Muscle layer of duodenum (tissue), 2 donors: ENCODE data around the gene MKLN1.

Source experiments
- H3K27ac ChIP-seq: one replicate; pipeline ENCODE4 v1.7.0; 2013; ENCODE audit warnings: mild to moderate bottlenecking, low read length
- H3K27me3 ChIP-seq: one replicate; pipeline ENCODE4 v1.7.0; 2013; ENCODE audit warnings: low read depth, mild to moderate bottlenecking, control low read depth, low read length
- H3K36me3 ChIP-seq, 2 donors: one replicate each; pipeline ENCODE4 v1.7.0; 2013; ENCODE audit warnings: low read length in 2 of 2, control low read depth in 1 of 2, mild to moderate bottlenecking in 1 of 2; ENCODE audit not compliant: insufficient read depth in 2 of 2, control insufficient read depth in 1 of 2
- H3K4me1 ChIP-seq, 2 donors: one replicate each; pipeline ENCODE4 v1.7.0; 2013; ENCODE audit warnings: low read length in 2 of 2, mild to moderate bottlenecking in 2 of 2, control low read depth in 1 of 2, moderate library complexity in 1 of 2; ENCODE audit not compliant: insufficient read depth in 2 of 2, control insufficient read depth in 1 of 2
- H3K4me3 ChIP-seq, 2 donors: one replicate each; pipeline ENCODE4 v1.7.0; 2013; ENCODE audit warnings: low read length in 2 of 2, low read depth in 1 of 2, mild to moderate bottlenecking in 1 of 2
- H3K9me3 ChIP-seq, 2 donors: one replicate each; pipeline ENCODE4 v1.7.0; 2013; ENCODE audit warnings: low read length in 2 of 2, control low read depth in 1 of 2, mild to moderate bottlenecking in 1 of 2; ENCODE audit not compliant: control insufficient read depth in 1 of 2
- donor health status: healthy.

The MKLN1 gene

DNA sequence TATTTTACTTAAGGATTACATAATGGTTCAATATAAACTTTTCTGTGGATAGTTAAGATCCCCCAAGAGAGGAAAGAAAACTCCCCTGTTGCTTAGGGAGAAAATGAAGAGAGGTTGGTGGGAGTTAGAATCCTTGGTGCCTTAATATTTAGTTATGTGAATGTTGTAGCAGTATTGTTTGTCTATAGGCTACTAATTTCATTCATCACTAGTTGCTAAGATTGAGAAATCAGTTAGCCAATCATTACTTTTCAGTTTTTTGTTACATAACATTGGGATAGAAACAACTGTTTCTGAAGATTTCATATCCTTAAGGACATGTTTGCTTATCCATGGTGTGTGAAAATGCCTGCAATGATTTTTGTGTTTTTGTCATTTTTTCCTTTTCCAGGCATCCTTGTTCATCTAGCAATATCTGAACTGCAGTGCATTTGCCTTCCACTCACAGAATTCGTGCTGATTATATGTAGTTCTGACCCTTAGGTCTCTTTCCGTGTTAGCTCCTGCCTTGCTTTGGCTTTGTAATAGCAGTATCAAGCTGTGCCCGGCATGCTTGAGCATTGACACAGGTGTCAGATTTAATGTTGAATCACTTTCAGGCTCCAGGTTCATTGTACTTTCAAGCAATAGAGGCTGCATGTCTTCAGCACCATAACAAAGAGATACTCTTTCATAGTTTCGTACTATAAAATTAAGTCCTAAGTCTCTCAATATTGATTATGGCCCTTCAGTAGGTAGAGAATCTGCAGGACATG is 143.8 kb downstream of the MKLN1 start:
- Histone ChIP-seq H3K27me3 (no peaks in the 10 kb centered on the region), H3K4me1 (no peaks in the 10 kb centered on the region), H3K4me3 (no peak overlapping the region), H3K9me3 (peaks cover 0 to 3% of the 10 kb centered on the region in 2 donors), H3K27ac (no peak overlapping the region), H3K36me3 (peaks cover 42 to 52% of the 10 kb centered on the region in 2 donors)

DNA sequence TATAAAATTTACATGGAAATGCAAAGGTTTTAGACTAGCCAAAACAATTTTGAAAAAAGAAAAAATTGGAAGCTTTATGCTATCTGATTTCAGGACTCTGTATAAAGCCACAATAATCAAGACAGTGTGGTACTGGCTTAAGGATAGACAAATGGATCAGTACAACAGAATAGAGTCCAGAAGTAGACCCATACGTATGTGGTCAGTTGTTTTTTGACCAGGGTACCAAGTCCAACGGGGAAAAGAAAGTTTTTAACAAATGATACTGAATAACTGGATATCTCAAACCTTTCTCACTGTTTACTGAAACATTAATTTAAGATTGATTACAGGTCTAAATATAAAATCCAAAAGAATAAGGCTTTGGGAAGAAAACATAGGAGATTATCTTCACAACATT is 149.1 kb downstream of the MKLN1 start:
- peaks cover 5 to 21% of the 10 kb centered on the region in 2 donors for H3K36me3 ChIP-seq
- no peaks in the 10 kb centered on the region for H3K27me3 ChIP-seq
- no peak overlapping the region for H3K4me3 ChIP-seq
- peaks cover 0 to 3% of the 10 kb centered on the region in 2 donors for H3K9me3 ChIP-seq
- peaks cover 0 to 5% of the 10 kb centered on the region in 2 donors for H3K4me1 ChIP-seq
- no peak overlapping the region for H3K27ac ChIP-seq

DNA sequence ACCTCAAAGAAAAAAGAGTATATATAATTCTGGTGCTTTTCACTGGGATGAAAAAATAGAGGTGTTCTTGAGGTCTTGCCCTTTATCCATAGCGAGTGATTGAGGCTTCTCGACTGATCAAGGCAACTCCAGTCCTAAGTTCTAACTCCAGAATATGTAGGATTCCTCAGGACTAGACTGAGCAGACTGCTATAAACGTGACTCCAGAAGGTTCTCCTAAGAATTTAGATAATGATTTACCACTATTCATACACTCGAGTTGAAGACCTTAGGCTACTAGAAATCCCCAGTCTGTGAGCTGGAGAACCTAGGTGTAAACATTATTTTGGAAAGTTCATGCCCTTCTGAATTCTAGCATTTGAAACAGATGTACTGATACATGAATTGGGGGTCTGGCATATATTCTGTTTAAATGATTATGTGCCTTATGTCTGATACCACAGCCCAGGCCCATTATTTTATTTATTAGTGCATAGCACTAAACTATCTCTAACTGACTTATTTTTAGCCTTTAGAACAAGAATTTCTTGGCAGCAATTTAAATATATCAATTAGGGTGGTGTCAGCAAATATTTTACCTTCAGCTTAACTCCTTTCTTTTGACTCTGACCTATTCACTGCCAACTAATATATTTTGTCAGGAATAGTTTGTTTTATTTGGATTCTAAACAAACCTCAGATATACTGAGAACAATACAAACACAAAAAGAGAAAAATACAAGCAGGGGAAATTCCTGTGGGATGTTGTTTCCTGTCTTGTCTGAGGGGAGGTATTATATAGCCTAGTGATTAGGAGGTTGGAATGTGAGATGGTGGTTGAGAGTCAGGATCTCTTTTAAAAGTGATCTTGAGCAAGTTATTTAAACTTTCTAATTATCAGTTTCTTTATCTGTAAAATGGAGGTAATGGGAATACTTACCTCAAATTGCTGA is 153.0 kb downstream of the MKLN1 start:
- no peak overlapping the region for H3K27ac ChIP-seq

DNA sequence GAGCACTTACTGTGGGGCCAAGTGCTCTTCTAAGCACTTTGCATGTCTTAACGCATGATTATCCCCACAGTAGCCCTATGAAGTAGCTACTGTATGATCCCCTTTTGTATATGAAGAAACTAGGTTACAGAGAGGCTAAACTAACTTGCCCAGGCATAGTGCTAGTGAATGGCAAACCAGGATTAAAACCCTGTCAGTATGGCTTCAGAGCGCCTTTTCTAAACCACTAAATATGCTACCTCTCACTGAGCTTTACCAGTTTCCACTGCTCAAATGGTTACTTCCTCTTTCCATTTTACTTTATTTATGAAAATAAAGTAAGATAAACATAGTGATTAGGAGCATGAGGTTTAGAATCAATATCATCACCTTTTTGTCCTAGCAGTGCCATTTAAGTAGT is 155.1 kb downstream of the MKLN1 start:
- H3K9me3 ChIP-seq, result no peaks in the 10 kb centered on the region
- no peak overlapping the region for H3K4me3 ChIP-seq
- peaks cover 0 to 5% of the 10 kb centered on the region in 2 donors for H3K4me1 ChIP-seq
- H3K36me3 ChIP-seq, result peaks cover 0 to 5% of the 10 kb centered on the region in 2 donors
- no peaks in the 10 kb centered on the region for H3K27me3 ChIP-seq
- no peak overlapping the region for H3K27ac ChIP-seq

More for the DNA sequence above, 153.0 kb downstream of the MKLN1 start:
- Histone ChIP-seq H3K36me3 (peaks cover 4 to 5% of the 10 kb centered on the region in 2 donors), H3K4me3 (no peak overlapping the region), H3K27me3 (no peaks in the 10 kb centered on the region), H3K9me3 (no peaks in the 10 kb centered on the region), H3K4me1 (peaks cover 0 to 5% of the 10 kb centered on the region in 2 donors)

DNA sequence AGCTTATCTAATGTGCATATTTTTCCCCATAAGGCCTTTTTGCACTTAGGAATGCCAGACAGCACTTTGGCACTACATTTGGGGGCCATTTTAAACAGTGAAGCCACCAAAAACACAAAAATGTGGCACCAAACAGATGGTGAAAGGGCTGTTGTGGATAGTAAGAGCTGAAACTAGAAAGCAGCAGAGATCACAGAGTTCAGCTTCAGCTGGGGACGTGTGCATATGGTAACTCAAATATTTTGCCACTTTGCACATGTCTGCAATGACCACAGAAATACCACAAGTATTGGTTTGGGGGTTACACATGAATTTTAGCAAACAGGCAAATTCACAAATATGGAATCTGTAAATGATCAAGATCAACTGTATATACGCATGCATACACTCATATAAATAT is 155.9 kb downstream of the MKLN1 start:
- Histone ChIP-seq H3K9me3 (no peaks in the 10 kb centered on the region), H3K27ac (no peak overlapping the region), H3K4me3 (no peak overlapping the region), H3K27me3 (no peaks in the 10 kb centered on the region), H3K36me3 (peaks cover 0 to 5% of the 10 kb centered on the region in 2 donors), H3K4me1 (peaks cover 0 to 5% of the 10 kb centered on the region in 2 donors)

DNA sequence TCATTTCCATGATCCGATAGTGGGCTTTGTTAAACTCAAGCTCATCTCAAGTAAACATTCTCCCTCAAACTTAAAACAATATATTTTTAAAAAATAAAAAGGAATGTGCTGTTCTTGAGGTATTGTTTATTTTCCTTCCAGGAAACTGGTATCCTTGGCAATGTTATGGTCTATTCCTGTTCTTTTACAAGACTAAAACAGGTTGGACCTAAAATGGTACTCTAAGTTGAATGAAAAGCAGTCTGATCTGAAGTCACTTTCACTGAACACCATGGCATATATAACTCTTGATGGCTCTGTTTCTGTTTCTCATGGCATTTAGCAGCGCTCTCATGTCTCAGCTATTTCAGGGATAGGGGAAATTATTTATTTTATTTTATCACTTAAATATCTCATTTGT is 158.7 kb downstream of the MKLN1 start:
- Histone ChIP-seq H3K4me3 (no peak overlapping the region), H3K9me3 (no peaks in the 10 kb centered on the region), H3K27me3 (no peaks in the 10 kb centered on the region), H3K27ac (no peak overlapping the region), H3K36me3 (peaks cover 0 to 5% of the 10 kb centered on the region in 2 donors), H3K4me1 (no peaks in the 10 kb centered on the region)

DNA sequence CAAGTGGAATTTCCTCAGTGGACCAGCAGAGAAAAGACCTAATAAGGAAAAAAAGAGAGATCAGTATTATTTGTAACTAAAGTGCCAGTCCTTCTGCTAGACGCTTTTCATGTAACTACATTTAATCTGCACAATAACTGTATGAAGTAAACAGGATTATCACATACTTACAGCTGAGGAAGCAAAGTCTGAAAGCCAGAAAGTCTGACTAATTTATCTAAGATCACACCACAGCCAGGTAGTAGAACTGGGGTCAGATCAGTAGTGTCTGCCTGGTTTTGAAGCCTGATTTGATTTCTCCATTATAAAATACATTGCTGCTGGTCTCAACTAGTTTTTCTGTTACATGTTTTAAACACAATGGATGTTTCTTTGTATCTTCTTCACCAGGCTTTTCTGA is 159.5 kb downstream of the MKLN1 start:
- no peak overlapping the region for H3K27ac ChIP-seq
- no peaks in the 10 kb centered on the region for H3K4me1 ChIP-seq
- H3K9me3 ChIP-seq, result no peaks in the 10 kb centered on the region
- no peaks in the 10 kb centered on the region for H3K27me3 ChIP-seq
- H3K36me3 ChIP-seq, result peaks cover 0 to 5% of the 10 kb centered on the region in 2 donors
- H3K4me3 ChIP-seq, result no peak overlapping the region

DNA sequence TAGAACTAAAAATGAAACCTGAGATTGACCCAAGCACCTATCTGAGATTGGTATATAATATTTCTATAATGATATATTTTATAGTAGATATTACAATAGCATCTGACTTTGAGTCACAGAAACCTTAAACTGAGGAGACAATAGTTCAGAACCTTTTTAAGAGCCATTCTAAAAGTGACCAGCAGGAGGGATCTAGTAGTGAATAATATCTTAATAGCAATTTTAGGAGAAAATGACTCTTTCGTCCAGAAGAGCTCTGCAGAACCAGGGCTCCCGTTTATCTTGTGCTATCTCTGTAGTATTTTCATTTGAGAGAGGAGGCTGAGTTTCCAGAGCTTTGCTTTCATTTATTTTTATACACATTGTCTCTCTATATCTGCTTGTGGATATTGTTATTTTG is 160.7 kb downstream of the MKLN1 start:
- Histone ChIP-seq H3K4me3 (no peak overlapping the region), H3K27ac (no peak overlapping the region), H3K9me3 (no peaks in the 10 kb centered on the region), H3K36me3 (peaks cover 0 to 5% of the 10 kb centered on the region in 2 donors), H3K27me3 (no peaks in the 10 kb centered on the region), H3K4me1 (no peaks in the 10 kb centered on the region)

DNA sequence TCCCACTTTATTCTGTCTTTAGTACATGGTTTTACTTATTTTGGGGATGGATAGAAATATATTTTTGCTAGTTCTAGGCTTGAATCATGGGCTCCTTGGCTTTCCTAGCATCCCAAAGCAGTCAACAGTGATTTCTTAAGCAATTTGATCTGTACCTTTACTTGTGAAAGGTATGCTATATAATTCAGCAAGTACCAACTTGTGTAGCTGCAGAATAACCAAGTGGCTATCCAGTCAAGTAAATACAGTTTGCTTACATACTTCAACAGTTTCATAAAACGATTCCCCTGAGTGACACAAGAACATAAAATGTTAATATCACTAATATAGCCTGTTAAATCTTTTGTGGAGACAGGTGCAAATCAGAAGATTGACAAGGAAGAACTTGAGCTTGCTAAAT is 161.5 kb downstream of the MKLN1 start:
- Histone ChIP-seq H3K36me3 (peaks cover 0 to 5% of the 10 kb centered on the region in 2 donors), H3K4me3 (no peak overlapping the region), H3K4me1 (no peaks in the 10 kb centered on the region), H3K27me3 (no peaks in the 10 kb centered on the region), H3K27ac (no peak overlapping the region), H3K9me3 (no peaks in the 10 kb centered on the region)

DNA sequence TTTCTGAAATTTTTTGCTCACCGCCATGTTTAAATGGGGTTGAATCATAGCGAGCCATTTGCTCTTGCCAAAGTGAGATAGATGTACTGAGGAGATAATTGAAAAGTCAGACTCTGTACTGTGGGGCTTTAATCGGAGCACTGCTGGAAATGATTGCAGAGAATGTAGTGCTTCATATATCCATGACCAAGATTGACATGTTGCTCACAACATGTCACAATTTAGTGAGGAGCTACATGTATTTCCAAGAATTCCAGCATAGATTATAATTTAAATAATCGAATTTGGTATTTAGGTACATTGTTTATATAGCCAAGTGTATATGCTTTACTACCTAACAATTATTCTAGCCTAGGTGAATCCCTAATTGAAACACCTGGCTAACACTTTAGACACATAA is 162.2 kb downstream of the MKLN1 start:
- H3K27me3 ChIP-seq, result no peaks in the 10 kb centered on the region
- no peak overlapping the region for H3K4me3 ChIP-seq

DNA sequence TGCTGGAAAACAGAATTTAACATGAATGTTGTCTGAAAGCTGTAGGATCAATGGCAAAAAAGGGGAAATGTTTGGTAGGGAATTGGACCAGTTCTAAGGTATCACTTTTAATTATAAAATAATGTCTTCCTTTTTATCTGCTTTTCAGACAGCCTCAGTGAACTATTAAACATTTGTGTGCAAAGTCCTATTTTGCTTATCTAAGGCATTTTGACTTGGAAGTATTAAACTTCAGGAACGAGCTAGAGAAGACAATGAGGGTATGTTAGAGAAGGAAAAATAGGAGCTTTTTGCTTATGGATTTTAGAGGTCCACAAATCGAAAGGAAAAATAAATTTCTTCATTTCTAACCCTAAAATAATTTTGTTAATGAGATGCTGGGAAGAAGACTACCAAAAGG is 165.4 kb downstream of the MKLN1 start:
- no peaks in the 10 kb centered on the region for H3K4me1 ChIP-seq
- H3K9me3 ChIP-seq, result no peaks in the 10 kb centered on the region
- no peak overlapping the region for H3K27ac ChIP-seq
- no peak overlapping the region for H3K4me3 ChIP-seq
- H3K27me3 ChIP-seq, result no peaks in the 10 kb centered on the region
- H3K36me3 ChIP-seq, result peaks cover 0 to 6% of the 10 kb centered on the region in 2 donors

More for the DNA sequence above, 162.2 kb downstream of the MKLN1 start:
- H3K36me3 ChIP-seq, result peaks cover 0 to 5% of the 10 kb centered on the region in 2 donors
- no peak overlapping the region for H3K27ac ChIP-seq
- H3K4me1 ChIP-seq, result no peaks in the 10 kb centered on the region
- H3K9me3 ChIP-seq, result no peaks in the 10 kb centered on the region
